ENCODE data around the gene ARHGEF11.

The ARHGEF11 gene

DNA sequence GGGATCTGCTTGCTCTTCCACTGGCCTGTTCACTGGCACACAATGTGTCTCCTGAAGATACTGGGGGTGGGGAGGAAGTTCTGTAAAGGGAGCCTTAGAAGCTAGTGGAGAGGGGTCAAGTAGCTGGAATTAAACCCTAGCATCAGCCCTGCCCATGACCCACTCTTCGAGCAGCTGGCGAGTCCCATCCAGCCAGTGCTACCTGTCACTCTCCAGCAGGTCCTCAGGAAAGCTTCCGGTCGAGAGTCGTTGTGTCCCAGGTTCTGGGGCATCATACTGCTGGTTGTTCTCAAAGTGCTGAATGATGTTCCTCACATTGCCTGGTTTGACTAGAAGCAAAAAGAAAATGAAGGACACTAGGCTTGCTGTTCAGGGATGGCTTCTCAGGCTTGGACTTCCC, 94.2 kb downstream of the ARHGEF11 start:
- no peak for DNase-seq (ENCODE audit: low read depth, low spot score)

DNA sequence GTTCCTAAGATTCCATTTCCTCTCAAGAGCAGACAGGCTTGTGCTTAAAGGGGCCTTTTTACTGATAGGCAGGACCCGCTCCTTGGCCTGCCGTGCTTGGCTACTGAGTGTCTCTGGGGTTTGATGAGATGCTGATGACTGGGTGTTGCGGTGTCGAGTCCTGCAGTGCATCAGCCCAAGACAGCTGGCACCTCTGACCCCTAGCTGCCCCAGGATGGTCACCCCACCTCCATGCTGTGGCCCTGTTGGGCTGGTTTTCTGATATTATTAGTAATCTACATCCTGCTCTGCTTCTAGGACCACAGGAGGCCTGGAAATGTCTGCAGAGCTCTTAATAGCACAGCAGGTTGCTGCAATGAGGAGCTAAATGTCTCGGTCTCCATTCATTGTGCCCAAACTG, 96.4 kb downstream of the ARHGEF11 start:
- DNase-seq (ENCODE audit: low read depth, low spot score): no peak

DNA sequence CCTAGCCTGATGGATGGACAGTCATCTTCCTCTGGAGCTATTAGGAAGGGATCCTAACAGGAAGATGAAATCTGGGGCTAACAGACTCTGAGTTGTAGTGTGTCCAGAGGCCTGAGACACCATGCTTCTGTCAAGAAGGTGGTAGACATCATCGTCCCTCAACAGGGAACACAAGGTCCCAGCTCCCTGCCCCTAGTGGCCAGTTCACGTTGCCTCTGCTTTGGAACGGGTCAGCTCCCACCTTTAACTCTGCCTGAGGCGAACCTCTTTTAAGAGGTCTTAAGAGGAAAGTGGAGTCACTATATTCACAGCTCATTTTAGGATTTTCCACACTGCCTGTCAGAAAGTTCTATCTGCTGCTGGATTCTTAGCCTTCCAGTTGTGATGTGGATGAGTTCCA, 96.8 kb downstream of the ARHGEF11 start:
- no peak for DNase-seq (ENCODE audit: low read depth, low spot score)

DNA sequence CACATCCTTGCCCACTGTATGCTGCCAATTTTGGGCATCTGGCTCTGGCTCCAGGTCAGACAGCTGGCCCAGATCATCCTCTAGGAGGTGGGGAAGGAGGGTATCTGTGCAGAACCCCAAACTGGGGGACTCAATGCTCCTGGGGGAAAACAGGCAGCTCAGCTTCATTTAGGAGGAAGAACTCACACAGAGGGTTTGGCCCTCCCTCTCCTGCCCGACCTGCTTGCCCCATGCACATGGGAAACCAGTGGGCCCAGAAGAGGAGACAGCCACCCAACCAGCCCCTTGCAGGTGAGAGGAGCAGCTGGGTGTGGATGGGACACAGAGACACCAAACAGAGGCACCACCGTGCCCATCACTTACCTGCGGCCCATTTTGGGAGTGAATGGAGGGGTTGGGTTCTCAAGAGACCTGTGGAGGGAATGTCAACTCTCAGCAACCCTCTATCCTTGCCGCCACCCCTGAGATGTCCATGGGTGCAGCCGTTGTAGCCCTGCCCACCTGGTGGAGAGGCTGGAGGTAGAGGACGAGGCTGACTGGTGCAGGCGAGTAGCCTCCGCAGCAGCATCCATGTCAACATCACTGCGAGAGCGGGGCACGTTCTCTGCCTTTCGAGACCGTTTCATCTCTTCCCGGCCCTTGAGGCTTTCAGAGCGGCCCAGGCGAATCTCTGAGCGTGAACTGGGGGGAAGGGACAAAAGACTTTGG, 97.6 kb downstream of the ARHGEF11 start:
- no peak for DNase-seq (ENCODE audit: low read depth, low spot score)

DNA sequence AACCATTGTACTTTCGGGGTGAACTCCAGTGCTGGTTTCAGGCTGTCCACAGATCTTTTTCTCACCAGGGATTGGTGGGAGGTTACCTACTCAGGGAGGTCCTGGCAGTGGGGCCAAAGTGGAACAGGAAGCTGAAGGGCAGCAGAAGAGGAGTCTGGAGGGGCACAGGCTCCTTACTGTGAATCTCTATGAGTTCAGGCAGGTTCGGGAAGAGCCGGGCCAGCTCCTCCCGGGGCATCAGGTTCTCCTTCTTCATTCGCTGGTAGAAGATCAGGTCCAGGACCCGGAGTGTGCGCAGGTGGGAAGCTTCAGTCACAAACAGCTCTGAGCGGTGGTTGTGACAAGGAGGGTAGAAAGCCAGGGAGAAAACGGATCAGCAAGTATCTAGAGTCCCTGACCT, 98.4 kb downstream of the ARHGEF11 start:
- DNase-seq (ENCODE audit: low read depth, low spot score): no peak

DNA sequence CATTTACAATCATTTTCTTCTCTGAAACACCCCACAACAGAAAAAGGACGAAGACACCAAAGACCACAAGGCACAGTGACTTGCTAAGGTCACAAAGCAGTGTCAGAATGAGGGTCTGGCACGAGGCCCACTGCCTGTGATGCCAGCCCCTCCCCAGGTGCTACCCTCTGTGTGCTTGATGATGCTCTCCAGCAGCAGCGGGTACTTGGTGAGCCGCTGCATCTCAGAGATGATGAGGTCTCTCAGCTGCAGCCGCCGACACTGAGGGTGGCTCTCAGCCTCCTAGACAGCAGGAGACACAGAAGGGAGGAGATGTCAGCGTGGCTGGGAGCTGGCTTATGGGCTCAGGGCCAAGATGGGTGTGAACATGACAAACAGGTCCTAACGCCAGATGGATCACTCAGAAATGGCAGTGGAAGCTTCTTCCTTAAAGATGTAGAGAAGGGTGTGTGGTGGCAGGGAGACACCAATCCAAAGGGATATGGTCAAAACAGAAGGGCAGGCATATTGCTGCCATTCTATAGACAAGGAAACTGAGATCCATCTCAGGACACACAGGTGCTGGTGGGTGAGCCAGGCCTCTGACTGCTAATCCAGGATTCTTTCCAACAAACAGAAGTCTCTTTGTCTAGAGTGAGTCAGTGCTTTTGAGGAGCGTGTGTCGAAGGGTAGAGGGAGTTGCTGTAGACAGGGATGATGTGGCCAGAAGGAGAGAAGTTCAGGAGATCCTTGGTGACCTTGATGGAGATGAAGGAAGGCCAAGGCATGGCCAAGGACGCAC, 99.5 kb downstream of the ARHGEF11 start:
- no peak for DNase-seq (ENCODE audit: low read depth, low spot score)

DNA sequence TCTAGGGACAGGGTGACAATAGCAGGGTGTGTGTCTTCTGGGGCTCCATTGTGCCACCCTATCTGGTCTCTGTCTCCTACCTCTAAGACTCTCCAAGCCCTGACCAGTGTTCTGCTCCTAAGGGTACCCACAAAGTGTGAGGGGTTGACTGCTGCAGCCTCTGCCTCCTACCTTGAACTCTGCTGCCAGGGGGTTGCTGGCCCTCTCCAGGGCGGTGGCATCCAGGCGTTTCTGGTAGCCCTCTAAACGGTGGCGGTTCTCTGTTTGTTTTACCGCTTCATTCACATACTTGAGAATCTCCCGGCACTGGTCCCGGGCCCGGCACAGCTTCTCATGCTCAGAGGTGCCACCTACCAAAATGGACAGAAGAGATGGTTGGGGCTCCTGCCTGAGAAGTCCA, 100.7 kb downstream of the ARHGEF11 start:
- no peak for DNase-seq (ENCODE audit: low read depth, low spot score)

DNA sequence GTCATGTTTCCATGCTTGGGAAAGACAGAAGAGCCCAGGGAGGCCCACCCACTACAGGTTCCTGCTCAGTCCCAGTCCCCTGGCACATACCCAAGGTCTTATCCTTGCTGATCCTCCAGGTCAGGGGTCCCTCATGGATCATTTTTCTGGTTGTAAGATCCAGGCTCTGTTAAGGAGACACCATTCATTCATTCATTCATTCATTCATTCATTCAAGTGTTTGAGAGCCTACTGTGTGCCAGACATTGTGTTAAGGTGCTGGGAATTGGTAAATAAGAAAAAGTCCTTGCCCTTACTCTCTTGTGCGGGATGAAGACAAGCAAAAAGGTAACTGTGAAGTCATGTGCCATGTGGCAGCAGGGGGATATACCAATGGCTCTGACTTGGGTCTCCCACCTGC, 101.3 kb downstream of the ARHGEF11 start:
- no peak for DNase-seq (ENCODE audit: low read depth, low spot score)

DNA sequence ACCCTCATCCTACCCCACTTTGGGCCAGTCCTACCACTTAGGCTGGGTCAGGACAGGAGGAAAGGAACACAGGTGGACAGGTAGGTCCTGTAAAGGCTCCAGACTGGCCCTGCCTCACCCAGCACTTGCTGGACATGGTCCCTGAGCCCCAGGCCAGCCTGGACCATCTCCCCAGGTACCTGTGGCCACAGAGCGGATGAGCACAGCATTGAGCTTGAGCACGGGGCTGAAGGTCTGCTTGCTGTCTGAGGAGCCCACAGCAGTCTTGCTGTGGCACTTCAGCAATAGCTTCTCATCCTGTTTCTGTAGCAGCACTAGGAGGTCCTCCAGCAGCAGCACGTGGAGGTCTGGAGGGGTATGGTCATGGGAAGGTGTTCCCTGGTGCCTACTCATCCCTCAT, 101.8 kb downstream of the ARHGEF11 start:
- no peak for DNase-seq (ENCODE audit: low read depth, low spot score)

DNA sequence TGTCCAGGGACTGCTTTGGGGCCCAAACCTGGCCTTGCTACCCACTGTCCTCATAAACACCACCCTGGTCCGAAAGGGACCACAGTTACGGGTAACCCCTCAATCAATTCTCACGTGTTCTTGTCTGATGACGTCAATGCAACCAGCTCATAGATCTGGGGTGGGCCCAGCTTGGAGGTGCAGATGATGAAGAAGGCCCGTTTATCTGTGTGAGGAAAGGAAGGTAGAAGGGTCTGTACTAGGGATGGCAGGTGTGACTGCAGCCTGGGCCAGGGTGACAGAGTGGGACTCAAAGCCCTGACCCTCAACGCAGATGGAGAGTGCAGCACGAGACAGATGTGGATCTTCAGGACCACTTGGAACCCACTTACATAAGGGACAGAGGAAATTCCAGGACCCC, 103.0 kb downstream of the ARHGEF11 start:
- no peak for DNase-seq (ENCODE audit: low read depth, low spot score)

DNA sequence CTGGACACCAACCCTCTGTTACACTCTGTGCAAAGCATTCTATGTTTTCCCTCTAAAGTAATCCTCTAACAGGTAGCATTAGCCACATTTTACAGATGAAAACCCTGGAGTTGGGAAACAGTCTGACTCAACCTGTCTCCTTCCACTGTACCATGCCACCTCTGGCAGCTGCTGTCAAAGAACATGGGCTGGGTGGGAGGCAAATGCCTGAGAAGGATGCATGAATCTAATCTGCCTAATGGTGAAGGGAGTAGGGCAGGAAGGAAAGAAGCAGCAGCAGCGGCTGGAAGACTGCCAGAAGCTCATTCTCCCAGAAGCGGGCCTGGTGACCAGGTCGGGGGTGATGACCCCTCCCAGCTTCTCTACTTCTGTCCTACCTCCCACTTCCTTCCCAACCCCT, 103.4 kb downstream of the ARHGEF11 start:
- DNase-seq (ENCODE audit: low read depth, low spot score): no peak

DNA sequence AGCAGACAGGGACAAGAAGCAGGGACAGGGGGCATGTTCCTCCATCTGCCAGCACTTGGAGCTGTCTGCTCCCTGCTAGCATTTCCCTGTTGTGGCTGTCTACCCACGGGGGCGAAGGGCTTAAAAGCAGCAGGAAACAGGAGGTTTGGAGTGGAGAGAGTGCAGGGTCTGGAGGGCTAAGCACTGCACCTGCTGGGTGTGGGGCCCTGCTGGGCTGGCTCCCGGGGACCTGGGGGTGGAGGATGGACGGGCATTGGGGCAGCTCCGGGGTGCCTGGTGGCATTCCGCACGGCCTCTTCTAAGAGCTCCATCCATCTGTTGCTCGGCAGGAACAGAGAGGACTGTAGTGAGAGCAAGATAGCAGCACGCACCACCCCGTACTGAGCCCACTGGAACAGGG, 103.9 kb downstream of the ARHGEF11 start:
- DNase-seq (ENCODE audit: low read depth, low spot score): no peak

DNA sequence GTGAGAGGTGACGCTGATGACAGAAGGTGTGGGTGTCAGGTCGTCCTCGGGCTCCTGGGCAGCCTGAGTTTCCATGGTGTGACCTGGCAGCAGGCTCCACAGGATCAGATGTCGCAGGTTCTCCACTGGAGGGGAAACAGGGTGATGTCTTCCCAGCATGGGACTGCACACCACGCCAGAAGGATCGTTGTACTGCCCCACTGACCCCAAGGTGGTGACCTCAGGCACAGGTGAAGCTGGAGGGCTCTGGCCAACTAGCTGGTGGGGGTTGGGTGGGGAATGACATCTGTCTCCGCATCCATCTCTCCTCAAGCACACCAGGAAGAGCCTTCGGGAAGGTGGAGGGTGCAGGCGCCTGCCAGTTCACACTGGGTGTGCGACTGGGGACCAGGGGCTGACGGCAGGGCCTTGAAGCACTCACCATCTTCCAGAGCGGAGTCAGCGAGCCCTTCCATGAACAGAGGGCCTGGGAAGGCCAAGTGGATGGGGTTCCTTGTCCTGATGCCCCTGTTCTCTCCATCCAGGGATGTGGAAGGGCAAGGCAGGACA, 105.7 kb downstream of the ARHGEF11 start:
- DNase-seq (ENCODE audit: low read depth, low spot score): no peak

DNA sequence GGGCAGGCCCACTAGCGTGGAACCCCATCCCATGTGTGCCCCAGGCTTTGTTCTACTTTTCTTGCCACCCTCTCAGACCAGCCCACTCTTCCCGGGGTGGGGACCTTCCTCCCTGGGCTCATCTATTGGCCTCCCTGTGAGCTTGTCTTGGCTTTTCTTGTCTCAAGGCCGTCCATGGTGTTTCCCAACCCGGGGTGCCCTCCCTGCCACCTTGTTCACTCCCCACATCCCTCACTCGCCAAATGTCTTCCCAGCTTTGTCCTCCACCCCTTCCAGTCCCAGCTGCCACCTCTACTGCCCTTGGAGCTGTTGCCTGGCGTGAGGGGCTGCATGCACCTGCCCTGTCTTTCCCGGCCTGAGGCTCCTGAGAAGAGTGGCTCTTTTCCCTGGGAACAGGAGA, 106.7 kb downstream of the ARHGEF11 start:
- DNase-seq (ENCODE audit: low read depth, low spot score): no peak

DNA sequence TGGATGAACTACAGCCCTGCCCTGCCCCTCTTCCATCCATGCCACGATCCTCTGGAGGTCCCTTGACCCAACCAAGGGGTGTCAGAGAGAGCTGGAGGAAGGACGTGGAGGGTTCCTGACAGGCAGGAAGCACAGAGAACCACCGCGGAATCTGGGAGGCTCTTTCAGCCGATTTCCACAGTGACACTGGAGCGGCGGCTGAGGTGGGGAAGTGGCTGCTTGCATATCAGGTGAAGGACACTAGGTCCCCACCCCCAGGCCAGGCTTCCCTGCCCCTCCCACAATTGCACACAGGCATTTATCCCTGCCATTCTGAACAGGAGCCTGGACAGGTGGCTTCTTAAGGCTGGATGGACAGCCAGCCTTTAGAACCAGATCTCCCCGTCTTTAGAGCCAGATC, 107.7 kb downstream of the ARHGEF11 start:
- DNase-seq (ENCODE audit: low read depth, low spot score): no peak

DNA sequence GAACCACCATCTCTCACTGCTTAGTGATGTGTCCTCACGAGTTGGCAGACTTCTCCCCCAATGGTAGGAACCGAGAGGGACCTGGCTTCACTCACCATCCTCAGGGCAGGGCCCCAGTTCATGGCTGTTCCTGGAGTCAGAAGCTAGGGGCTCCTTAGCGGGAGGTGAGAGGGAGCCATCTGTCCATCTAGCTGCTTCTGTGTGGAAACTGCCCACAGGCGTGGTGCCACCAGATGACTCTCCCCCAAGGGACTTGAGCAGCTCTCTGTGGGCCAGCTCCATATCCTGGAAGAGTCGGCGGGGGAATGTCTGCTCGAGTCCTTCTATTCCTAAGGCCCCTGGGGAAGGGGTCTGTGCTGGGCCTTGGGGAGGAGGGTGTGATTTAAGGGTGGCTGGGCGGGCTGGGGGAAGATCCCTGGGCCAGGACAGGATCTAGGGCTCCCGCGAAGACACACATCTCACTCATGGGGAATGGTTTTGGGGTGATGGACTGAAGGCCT, 108.8 kb downstream of the ARHGEF11 start:
- DNase-seq (ENCODE audit: low read depth, low spot score): no peak

DNA sequence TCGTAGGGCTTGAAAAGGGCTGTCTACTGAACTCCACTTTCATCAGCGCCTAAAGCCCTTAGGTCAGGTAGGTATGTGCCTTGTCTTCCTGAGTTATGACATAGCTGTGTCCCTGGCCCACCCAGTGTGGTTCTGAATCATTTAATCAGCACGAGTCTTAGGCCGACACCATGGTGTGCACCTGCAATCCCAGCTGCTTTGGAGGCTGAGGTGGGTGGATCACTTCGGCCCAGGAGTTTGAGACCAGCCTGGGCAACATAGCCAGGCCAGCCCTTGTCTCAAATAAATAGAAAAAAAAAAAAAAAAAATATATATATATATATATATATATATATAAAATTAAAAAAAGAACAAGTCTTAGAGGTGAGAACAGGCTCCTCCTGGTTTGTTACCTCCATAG, 109.4 kb downstream of the ARHGEF11 start:
- DNase-seq (ENCODE audit: low read depth, low spot score): no peak

DNA sequence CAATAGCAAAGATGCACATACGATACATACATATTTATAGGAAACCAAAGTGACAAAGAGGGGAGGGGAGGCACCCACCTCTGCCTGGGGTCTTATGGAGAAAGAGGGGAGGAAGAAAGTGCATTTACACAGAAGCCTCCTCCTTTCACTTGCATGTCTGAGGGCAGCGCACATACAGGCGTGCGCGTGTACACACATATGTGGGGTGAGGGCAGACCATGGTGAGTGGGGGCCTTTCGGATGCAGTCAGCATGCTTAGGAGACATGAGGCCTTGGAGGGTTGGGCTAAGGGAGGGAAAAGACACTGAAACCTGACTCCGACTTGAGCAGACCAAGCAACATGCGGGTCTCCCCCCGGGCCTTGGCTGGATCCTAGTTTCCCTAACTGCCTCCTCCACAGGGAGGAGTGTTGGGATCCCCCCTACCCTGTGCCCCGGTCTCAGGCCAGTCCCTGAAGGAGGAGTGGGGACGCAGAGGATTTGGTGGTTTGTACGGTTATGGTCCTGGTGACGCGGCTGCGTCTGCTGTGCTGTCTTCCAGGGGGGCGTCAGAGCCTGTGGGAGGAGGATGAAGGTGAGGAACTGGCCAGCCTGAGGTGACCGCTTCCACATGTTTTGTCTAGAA, 109.9 kb downstream of the ARHGEF11 start:
- DNase-seq (ENCODE audit: low read depth, low spot score): no peak

DNA sequence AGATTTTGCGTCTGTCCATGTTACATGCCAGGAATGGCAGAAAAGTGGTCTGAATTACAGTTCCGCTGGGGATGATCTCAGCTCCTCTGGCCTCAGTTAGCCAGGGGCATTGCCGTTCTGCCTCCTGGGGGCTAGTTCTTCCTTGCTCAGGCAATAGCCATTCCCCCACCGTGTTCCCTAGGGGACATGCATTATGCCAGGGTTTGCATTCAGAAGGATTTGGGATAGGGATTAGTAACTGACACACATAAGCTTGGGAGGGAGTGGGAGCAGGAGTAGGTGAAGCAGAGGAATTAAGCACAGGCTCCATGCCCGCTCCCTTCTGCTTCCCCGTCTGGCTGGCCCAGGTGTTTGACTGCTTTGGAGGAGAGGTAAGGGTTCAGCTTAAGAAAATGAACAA, 112.4 kb downstream of the ARHGEF11 start:
- no peak for DNase-seq (ENCODE audit: low read depth, low spot score)

DNA sequence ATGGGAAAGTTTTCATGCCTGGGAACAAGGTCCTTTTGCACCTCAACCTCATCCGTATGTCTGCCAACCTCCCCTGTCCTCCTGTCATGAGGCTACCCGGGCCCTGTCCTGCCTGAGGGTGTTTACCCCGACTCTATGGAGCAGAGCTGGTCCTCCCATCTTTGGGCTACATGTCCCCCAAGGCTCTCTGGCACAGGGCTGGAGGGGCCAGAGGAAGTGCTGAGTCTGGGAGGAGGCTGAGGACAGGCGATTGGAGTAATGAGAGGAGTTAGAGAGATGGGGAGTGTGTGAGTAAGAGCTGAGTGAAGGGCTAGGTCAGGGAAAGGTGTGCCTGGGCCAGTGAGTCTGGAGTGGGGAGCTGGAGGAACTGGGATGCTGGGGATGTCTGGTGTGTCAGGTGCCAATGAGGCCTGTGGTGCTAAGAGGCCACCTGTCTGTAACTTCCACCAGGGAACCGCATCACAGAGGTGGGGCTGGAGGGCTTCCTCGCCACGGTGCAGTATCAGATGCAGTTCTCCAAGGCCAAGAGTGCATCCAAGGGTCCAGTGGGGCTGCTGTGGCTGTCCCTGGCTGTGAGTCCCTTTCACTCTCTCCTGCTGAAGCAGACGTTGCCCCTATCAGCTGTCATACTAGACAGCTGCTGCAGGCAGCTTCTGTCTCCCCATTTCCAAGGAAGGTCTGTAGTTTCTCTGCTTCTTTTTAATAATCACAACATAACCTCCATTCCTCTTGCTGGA, 113.4 kb downstream of the ARHGEF11 start:
- no peak for DNase-seq (ENCODE audit: low read depth, low spot score)

DNA sequence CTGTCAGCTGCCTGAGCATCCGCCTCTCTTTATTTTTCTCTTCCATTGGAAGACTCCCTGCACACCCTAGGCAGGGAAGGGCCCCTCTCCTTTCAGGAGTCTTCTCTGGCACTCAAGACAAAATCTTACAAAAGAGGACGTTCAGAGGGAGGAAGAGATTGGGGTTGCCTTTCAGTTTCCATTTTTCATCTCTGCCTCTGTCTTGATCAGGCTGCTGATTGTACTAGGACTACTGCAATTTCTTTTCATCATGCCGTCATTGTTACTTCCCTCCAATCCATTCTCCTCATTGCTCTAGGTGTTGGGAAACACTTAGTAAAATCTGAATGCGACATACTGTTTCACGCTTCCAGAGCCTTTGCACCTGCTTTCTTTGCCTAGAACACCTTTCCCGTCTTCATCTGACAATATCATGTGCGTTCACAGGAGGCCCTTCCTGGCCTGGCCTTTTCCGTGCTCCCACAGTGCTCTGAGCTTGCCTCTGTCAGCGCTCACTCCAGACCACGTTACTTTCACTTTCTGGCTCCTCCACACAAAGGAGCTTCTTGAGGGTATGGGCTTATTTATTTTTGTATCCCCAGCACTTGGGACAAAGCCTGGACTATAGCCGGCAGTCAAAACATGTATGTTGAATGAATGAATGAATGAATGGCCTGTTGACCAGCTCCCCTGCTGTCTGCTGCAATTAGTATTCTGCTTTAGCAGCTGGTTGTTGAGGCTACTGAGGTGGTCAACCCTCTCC, 114.2 kb downstream of the ARHGEF11 start:
- no peak for DNase-seq (ENCODE audit: low read depth, low spot score)

Data from brain pericyte (primary cell).